GM18868 (cell line): ENCODE measurements around the gene C2CD4A.
"Not testable (repeated sequence)": the region's sequence is repeated elsewhere in the genome, so short reads cannot be mapped to it uniquely, and the experiment has no call there.

Experiments
- ATAC-seq: cut with Tn5 transposase; IDR thresholded peaks from one replicate; pipeline ENCODE4 v1.9.1; 2021; ENCODE audit warnings: mild to moderate bottlenecking, moderate library complexity; ENCODE audit not compliant: unreplicated experiment

The C2CD4A gene, protein sequence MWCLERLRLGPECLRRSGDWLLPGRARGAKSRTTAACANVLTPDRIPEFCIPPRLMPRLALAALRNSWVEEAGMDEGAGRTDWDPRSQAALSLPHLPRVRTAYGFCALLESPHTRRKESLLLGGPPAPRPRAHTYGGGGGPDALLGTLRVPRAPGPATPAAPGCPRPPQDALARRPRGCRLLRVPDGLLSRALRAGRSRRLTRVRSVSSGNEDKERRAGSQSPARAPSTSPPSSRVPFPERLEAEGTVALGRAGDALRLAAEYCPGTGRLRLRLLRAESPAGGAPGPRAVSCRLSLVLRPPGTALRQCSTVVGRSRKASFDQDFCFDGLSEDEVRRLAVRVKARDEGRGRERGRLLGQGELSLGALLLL

DNA sequence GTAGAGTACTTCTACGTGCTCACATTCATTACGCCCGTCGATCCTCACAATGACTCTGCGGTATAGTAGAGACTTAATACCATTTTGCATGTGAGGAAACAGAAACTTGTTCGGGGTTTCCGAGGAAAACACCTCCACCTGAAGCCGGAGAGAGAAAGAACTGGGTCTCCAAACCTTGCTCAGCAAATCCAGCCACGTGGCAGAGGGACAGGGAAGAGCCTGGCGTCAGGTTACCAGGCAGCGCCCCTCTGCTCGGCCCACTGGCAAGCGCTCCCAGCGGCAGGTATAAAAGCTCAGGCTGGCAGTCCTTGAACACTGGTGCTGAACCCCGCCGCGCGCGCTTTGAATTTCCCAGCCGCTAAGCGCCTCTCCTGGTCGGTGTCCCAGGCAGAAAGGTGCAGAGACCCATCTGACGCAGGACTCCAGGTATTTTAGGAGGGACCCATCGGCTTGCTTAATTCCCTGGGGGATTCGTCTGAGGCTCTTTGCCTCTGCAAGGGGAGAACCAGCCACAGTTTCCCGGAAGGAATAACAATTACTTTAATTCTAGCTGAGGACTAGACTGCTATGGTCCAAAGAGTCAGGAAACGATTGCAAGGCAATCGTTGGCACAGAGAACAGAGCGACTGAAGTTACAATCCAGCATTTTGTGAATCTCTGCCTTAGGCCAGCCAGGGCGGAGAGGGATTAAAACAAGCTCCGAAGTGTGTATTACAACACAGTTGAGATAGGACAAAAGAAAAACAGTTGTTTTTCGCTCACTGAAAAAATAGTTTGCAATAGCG lies at the start of gene C2CD4A:
Gene C2CD4A, plus strand, starts transcription at position 315 of the 785 bp plus-strand sequence. CDS start 637 bp downstream, outside the sequence.
- peak; percentile 55 for ATAC-seq

DNA sequence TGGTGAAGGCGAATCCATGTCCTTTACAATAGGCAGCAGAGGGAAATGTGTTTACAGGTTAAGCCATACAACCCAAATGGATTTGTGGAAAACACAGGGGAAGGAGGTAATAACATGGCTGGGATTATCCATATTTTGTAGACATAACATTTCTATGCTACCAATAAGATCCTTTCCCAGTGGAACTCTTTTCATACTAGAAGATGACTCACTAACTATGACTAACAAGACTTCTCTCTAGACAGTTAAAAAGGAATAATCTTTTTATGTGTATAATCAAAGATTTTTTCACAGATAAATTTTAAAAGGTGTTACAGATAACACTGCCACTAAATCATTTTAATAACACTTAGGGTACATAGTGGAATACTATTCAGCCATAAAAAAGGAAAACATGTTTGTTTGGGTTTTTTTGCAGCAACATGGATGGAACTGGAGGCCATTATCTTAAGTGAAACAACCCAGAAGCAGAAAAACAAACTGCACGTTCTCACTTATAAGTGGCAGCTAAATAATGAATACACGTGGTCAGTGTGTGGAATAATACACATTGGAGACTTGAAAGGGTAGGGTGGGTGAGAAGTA lies 46.1 kb upstream of the C2CD4A start:
- no peak for ATAC-seq

DNA sequence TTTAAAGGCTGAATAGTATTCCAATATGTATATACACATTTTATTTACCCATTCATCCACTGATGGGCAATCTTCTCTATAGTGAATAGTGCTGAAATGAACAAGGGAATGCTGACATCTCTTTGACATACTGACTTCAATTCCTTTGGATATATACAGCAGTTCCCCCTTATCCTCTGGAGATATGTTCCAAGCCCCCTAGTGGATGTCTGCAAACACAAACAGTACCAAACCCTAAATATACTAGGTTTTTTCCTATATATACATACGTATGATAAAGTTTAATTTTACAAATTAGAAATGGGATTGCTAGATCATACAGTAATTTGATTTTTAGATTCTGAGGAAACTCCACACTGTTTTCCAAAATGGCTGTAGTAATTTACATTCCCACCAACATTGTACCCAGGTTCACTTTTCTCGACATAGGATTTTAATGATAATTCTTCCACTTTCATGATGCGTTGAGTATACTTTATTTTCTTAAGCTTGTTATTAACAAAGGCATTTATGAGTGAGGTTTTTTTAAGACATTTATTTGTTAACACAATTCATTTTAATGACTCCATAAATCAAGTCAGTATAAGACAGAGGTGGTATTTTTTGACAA lies 44.7 kb upstream of the C2CD4A start:
- ATAC-seq = no peak

DNA sequence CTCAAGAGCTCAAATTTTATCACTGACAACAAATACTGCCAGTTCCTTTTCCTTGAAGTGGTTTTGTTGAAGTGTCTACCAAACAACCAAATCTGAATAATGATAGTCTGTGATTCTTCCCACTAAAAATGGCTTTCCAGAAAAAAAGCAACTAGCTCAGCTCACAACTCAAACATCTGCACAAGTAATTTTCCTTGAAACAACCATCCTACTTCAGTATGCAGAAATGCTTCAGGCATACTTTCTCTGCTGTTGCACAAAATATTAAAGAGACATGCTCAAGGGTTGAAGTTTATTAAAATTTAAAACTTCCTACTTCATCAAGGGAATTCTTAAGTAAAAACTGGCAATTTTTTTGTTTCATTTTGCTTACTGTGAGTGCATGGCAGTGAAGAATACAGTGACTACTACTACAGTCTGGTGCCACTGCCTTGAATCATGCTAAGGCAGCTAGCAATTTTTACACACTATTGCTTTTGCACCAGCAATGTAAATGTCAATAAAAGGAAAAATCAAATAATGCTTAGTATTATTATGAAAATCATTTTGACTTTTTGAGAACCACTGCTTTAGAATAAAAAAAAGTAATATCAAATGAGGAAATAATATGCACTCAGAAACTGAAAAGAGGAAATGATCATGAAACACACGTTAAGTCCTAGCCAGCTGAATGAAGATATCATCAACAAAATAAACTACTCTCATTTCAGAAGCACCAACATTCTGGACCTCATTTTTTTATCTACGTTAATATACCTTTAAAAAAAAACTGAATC lies 40.1 kb upstream of the C2CD4A start:
- ATAC-seq = no peak

DNA sequence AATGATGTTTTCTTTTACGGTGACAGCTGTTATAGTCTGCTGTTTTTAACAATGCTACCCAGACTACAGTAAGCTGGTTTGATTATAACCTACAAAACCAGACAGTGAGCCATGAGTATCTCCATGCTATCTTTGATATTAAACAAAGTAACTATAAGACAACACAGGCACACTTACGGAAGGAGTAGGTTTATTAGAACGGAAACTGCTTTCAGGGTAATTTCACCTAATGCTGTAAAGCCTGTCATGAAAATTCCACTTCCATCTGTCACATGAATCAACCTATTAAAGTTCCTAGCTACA lies 39.6 kb upstream of the C2CD4A start:
- ATAC-seq = no peak

DNA sequence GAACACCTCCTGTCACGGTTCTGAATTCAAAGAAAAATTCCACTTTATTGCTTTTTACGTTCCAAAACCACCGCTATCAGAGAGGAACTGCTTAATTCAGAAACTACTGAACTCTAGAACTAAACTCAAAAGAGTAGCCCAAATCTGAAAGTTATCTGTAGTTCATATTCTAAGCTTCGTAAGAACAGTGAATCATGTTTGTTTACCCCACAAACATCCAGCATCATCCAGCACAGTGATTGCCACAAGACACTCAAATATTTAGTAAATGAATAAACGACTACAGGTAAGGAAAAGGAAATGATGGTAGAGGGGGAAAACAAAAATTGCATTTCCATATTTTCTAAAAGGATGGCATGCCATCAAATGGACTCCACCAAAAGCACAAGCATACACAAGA lies 38.9 kb upstream of the C2CD4A start:
- ATAC-seq = no peak

DNA sequence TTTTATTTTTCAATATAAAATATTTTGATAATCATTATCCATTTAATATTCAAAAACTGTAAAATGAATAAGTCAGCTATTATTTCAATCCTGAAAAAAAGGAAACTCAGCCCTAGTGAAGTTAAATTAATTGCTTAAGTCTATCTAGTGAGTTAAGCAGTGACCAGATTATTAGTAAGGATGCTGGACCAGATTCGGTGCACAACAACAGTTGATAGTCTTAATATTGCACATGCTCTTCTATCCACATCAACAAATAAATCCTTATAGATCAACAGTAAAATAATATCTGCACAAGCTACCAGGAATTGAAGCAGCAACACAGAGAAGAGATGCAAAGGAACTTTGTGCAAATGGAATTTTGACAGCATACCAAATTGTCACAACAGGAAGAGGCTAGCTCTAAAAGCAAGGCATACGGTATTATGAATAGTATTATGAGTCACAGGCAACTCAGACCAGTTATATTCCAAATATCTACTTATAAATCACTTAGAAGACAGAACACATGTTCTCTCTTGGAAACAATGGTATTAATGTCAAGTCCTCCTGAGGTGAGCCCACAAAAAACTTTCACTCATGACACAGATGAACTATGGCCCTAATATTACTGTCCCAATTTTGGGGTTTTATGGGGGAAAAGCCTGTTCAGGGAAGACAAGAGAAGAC lies 31.4 kb upstream of the C2CD4A start:
- no peak for ATAC-seq

DNA sequence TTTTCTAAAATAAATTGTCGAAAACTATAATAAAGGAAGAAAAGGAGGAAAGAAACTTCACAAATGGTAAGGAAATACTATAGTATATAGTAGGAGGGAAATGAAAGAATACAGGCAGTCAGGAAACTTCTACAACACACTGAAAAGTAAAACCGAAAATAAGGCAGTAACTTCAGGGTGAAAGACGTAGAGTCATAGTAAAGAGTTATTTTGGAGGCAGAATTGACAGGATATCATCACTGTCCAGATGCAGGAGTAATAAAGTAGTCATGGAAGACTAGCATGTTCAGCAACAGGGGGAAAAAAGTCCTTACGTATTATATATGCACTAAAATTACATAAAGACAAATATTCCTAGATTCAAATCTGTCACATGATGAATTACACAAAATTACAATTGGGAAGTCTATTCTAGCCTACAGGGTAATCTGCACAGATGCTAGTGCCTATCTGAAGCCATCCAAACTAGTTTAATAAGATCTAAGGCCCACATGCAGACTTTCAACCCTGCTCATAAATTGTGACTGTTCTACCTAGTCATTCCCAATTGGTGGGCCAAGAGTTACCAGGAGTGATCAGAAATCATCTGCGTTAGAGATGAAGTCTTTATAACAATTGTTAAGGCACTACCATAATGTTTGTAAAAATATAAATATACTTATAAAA lies 20.6 kb upstream of the C2CD4A start:
- ATAC-seq = peak; percentile 53

DNA sequence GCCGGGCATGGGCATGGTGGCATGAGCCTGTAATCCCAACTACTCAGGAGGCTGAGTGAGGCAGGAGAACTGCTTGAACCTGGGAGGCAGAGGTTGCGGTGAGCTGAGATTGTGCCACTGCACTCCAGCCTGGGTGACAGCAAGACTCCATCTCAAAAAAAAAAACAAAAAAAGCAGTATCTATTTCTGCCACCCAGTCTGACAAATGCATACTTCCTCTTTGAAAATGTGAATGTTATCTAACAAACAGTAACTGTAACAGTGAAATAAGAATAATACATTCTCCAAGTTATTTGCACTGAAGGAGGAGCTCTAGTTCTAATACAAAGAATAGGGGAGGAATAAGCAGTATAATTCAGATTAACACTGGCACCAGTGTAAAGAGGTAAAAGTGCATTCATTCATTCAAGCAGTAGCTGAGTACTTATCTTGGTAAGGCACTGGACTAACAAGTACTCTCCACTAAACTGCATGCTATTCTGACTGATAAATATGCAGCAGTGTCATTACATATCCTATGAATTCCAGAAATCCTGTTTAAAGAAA lies 19.4 kb upstream of the C2CD4A start:
- no peak for ATAC-seq

DNA sequence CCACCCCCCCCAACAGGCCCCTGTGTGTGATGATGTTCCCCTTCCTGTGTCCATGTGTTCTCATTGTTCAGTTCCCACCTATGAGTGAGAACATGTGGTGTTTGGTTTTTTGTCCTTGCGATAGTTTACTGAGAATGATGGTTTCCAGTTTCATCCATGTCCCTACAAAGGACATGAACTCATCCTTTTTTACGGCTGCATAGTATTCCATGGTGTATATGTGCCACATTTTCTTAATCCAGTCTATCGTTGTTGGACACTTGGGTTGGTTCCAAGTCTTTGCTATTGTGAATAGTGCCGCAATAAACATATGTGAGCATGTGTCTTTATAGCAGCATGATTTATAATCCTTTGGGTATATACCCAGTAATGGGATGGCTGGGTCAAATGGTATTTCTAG lies 18.5 kb upstream of the C2CD4A start:
- not testable (repeated sequence) for ATAC-seq

DNA sequence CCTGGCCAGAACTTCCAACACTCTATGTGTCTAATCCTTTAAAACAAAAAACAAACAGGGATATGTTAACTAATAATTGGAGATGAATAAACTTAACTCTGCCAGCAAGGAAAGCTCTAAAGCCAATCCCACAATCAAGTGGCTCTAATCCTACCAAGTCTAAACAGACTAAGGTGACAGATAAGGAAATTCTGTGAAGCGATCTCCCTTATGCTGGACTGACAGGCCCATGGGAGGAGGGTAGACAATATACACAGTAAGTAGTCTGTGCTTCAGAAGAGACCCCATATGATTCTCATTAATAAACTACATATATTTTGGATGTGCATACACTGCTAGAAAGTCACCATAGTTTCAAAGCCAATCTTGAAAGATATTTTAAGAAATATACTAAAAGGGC lies 16.7 kb upstream of the C2CD4A start:
- no peak for ATAC-seq

DNA sequence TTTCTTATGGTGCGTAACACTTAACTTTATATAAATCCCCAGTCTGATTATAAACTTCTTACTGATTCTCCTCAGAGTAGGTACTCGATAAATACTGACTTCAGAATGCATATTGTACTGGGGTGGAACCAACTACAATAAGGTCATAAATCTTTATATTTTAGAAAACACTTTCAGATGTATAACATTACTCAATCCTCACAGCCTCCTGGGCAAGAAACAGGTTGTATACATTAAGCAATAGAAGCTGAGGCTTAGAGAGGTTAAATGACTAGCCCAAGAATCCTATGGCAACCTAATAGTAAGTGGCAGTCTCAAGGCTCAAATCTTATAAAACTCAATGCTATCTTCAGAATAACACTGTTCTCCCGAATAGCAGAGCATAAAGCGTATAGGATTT lies 15.6 kb upstream of the C2CD4A start:
- ATAC-seq = no peak

DNA sequence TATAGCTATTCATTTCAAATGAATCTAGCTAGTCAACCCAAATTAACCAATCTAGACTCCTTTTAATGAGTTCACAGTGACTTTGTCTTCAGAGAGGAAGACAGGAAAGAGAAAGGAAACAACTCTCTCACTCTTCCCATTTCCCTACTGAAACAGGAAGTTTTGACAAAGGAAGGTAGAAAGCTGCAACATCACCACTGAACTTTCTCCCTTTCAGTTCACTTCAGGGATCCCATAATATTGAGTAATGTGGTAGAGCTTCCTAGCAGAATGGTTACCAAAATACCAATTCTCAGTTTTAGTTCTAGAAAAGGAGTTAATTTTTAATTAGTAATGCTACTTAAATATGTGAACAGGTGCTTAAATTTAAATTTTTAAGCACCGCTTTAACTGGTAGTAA lies 14.1 kb upstream of the C2CD4A start:
- no peak for ATAC-seq

DNA sequence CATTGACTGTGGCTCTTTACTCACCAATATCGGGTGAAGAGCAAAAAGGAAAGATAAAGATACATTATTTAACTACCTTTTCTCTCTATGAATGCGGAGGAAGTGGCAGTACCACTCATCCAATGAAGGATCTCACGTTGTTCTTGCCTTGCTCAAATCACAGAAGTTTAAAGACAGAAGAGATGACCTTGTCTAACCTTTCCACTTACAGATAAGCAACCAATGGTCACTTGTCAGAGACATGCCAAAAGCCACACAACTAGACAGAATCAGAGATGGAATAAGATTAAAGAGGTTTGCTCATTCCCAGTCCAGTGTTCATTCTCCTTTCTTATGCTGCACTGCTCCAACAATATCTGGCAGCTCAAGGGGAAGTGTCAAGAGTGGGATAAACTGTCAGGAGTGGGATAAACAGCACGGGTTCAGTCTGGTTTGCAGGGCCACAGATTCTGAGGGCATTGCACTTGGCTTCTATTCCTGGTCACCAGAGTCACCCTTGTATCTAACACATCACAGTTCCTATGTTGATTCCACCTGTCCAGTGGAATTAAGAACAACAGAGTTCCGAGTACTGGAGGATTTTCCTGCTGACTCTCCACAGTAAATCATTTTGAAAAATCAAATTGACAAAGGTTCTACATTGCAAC lies 13.2 kb upstream of the C2CD4A start:
- no peak for ATAC-seq

DNA sequence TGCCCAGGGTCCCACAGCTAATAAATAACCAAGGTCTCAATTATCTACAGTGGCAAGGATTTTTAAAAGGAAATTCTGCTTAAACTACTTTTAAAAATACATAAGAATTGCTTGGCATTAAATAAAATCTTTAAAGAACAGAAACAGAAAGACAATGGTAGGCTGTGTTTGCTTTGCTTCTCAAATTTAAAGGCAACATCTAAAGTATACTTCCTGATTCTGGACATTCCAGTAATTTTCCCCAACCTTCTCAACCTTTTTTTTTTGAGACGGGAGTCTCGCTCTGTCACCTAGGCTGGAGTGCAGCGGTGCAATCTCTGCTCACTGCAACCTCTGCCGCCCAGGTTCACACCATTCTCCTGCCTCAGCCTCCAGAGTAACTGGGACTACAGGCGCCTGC lies 11.8 kb upstream of the C2CD4A start:
- no peak for ATAC-seq

DNA sequence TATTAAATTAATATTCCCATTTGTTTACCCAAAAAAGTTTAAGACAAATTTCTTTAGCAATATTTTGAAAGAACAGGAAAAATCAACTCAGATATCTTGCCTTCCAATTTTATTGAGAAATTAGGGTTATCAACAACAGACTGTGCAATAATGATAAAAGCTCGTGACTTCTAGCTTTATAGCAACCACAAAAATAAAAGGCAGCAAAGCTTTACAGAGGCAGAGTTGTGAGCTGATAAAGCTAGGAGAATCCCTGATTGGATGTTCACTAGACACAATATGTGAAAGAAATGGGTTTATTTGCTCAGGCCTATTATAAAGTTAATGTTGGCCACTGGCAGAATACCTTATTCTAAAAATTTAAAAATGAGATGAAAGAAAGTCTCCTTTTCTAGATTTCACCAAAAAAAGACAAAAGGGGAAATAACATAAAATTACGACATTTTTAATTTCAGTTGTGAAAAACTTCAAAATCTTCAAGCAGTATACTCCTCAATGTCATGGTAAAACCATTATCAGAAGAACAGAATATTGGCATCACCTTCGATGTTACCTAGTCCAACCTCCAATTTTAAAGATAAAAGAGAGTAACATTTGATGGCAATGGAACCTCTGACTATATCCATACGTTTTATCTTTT lies 9.3 kb upstream of the C2CD4A start:
- no peak for ATAC-seq

DNA sequence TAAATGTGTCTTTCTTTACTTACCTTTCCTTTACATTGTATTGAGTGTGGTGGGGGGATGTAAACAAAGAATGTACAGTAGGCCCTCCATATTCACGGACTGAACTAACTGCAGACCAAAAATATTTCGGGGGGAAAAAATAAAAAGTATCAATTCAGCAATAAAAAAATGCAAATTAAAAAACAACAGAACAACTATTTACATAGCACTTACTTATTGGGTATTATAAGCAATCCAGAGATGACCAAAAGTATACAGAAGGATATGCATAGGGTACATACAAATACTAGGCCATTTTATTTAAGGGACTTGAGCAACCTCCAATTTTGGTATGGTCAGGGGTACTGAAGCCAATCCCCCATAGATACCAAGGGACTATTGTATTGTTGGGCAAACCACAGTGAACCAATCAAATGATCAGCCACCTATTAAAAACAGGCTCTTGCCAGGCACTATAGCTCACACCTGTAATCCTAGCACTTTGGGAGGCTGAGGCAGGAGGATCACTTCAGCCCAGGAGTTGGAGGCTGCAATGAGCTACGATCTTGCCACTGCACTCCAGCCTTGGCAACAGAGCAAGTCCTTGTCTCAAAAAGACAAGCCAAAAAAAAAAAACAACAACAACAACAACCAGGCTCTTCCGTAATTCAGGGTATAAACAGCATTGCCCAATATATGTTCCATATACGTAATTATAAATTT lies 8.3 kb upstream of the C2CD4A start:
- no peak for ATAC-seq
